Caki2 (cell line): ENCODE results near the gene PIK3C2G. TPM values are rescaled to one million over a fixed set of nuclear protein-coding genes. Genes with fewer than 3 reads are reported as not detected.

Source experiments
- DNase-seq: peaks from one replicate; pipeline ENCODE4 v3.0.0-alpha.2; 2015; ENCODE audit warnings: low read depth
- in situ Hi-C: cut with HindIII; loops from 2 replicates; pipeline ENCODE4 v1.10.0; 2016; ENCODE audit warnings: low sequenced_read_pairs, low pct_unique_long_range_greater_than_20kb, mixed read lengths
- total RNA-seq: library from RNA; depleted of rRNA; stranded (reverse); fragments of >200 nt; shearing (Covaris generic); gene quantifications from 2 replicates; pipeline ENCODE4 v1.2.3, GENCODE V29; 2014; ENCODE audit warnings: low replicate concordance

Gene PIK3C2G
- total RNA-seq, 1 experiment from 2014 or later, result not detected

DNA sequence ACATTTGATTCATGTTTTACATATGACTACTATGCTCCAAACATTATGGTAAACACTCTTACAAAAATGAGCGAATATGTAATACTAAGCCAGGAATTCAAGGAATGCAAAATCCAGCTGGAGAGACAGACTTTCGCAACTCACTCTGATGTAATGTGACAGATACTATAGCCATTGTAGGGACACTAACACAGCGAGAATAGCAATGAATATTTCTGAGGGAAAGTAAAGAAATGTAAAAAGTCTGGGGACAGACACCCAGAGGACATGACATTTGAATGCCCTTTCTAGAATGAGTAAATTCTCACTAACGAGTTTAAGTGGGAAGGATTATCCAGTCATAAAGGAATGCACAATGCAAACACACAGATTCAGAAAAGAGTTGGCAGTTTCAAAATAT, 121.9 kb downstream of the PIK3C2G start:
- DNase-seq, result peak; percentile 54
- in situ Hi-C loops, result no loop called here

DNA sequence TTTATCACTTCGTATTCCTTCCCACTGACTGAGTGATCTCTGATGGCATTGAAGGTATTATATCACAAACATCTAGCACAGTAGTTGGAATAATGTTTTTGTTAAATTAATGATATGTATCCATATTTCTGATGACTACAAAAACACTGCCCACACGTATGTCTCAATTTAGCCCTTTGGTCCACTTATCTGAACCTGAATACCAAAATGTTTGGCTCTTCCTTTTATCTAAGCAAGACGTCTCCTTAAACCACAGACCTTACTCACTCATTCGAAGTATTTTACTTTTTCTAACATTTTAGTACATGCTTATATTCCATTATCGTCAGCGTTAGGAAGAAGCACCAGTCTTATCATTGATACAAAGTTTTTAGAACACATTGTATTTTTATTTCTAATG, 126.4 kb downstream of the PIK3C2G start:
- DNase-seq, result no peak
- in situ Hi-C loops, result no loop called here

- in situ Hi-C loops, result no loop called here
- no peak for DNase-seq
Measured at GRCh38 chr12:18389820-18390219, 128.5 kb downstream of the PIK3C2G start.

- in situ Hi-C loops, result no loop called here
- DNase-seq, result no peak
Measured at GRCh38 chr12:18391151-18391550, 129.8 kb downstream of the PIK3C2G start.

- in situ Hi-C loops, result no loop called here
- DNase-seq, result no peak
Measured at GRCh38 chr12:18394742-18395141, 133.4 kb downstream of the PIK3C2G start.

- DNase-seq, result no peak
- in situ Hi-C loops, result no loop called here
Measured at GRCh38 chr12:18400186-18400585, 138.9 kb downstream of the PIK3C2G start.

DNA sequence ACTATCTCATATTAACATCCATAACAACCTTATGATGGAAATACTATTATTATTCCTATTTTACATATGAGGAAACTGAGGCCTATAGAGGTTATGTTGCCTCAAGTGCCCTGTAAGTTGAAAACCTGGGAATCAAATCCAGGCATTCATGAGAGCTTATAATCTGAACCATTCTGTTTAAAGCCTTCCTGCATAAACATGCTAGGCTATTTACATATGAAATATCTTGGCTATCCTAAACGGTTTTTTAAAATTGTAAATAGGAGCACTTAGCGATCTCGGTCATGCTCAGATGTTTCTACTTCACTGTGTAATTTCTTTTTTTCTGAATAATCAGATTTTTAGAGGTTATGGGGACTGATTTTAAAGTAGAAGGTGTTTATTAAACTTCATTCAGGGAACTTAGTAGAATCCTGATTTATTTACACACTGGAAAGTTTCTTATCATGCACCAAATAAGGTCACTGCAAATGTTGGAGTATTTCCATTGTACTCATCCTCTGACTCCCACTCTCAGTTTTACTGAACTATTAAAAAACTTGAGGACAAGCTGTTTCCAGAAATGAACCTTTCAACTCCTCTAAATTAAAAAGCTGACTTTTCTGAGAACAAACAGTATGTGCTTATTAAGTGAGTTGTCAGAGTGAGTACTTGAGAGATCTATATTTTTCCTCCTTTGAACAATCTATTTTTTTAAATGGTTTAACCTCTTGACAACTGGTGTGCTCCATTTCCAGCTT, 141.7 kb downstream of the PIK3C2G start:
- DNase-seq, result no peak
- in situ Hi-C loops, result no loop called here

DNA sequence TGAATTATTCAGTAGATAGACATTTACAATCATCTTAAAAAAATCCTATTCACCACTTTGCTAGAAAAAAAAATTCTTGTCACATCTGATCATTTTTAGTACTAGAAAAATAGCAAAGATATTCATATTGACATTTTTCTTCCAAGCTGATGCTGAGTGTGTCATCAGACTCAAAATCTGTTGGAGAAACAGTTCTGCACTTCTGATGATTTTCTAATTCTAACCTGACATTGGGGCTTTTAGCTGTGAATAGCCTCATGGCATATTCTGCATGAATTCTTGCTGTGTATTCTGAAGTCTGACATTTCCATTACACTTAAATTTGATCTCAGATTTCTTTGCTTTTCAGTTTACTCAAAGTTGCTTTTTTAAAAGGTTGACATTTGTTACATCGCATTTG, 150.1 kb downstream of the PIK3C2G start:
- no peak for DNase-seq
- in situ Hi-C loops, result no loop called here

GRCh38 chr12:18414671-18415070, 153.4 kb downstream of the PIK3C2G start:
- DNase-seq, result no peak
- in situ Hi-C loops, result no loop called here

GRCh38 chr12:18415227-18415626, 153.9 kb downstream of the PIK3C2G start:
- no peak for DNase-seq
- in situ Hi-C loops, result no loop called here

DNA sequence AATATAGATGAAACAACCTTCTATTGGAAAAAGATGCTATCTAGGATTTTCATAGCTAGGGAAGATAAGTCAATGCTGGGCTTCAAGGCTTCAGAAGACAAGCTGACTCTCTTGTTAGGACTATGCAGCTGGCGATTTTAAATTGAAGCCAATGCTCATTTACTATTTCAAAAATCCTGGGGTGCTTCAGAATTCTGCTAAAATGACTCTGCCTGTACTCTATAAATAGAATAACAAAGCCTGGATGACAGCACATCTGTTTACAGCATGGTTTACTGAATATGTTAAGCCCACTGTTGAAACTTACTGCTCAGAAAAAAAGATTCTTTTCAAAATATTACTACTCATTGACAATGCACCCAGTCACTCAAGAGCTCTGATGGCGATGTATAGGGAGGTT, 155.1 kb downstream of the PIK3C2G start:
- in situ Hi-C loops, result no loop called here

DNA sequence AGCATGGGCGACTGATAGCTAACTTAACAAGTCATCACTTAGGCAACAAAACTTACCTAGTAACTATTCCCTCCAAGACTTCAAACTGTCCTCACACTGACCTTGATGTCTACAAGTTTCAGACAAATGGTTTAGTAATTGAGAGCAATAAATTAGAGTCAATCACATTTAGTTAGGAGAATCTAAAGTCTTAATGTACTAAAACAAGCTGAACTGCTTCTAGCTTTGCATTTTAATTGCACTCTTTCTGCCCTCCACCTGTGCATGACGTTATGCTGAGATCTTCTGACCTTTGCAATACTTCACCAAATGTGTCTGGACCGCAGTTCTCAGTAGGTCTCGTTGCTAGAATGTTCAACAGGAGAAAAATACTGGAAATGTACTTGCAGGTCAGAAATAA, 158.0 kb downstream of the PIK3C2G start:
- DNase-seq, result no peak
- in situ Hi-C loops, result no loop called here

More for the DNA sequence above, 155.1 kb downstream of the PIK3C2G start:
- DNase-seq, result no peak

DNA sequence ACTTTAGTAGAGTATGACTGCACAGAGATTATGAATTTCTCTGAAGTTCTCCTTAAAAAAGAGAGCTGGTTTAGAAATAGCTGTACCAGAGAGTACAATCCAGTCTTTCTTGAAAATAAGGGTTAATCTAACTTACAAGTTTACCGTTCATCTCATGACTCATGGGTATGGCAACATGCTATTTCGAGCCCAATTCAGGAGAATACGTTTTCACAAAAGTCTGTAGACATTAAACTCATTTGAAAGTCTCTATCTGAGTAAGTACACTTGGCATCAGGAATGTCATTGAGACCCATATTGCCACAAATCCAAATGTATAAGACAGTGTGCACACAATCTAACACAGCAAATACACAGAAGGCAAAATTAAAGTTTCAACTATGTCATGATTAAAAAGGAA, 160.5 kb downstream of the PIK3C2G start:
- no peak for DNase-seq
- in situ Hi-C loops, result no loop called here

DNA sequence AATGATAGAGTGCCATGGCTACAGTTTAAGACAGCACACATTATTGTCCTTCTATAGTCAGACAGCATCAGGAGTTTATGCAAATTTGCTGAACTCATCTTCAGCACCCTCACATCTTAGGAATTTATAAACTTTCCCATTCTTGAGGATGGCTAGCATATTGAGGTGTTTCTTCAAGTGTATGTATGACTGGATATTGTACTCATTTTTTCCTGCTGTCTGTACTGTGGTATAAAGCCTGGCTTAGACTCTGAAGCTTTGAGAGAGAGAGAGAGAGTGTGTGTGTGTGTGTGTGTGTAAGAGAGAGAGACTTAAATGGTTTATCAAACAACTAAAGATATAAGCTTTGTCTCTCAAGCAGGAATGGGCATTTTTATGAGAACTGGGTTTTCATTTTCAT, 161.6 kb downstream of the PIK3C2G start:
- in situ Hi-C loops, result no loop called here
- DNase-seq, result no peak

GRCh38 chr12:18424857-18425256, 163.5 kb downstream of the PIK3C2G start:
- in situ Hi-C loops, result no loop called here
- no peak for DNase-seq

GRCh38 chr12:18427520-18427919, 166.2 kb downstream of the PIK3C2G start:
- in situ Hi-C loops, result no loop called here
- DNase-seq, result no peak

DNA sequence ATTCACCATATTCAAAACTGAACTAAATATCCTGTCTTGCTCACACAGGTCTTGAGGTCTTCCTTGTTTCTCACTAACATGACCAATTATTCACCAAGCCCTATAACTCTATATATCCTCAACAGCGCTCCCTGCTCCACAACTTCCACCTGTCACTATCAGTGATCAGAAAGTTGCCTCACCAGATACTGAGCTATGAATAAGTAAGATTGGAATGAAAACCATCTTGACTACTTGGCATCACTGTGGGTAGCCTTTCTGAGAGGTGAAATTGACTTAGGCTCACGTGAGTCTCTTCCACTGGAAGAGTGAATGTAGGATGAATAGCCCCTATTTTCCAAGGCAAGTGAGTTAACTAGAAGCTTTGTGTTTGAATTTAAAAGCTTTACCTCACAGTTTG, 167.1 kb downstream of the PIK3C2G start:
- peak; percentile 14 for DNase-seq
- in situ Hi-C loops, result no loop called here

GRCh38 chr12:18429366-18429765, 168.0 kb downstream of the PIK3C2G start:
- no peak for DNase-seq
- in situ Hi-C loops, result no loop called here

GRCh38 chr12:18430425-18431048, 169.2 kb downstream of the PIK3C2G start:
- DNase-seq, result peak; percentile 29
- in situ Hi-C loops, result no loop called here

GRCh38 chr12:18431771-18432170, 170.5 kb downstream of the PIK3C2G start:
- no peak for DNase-seq
- in situ Hi-C loops, result no loop called here
